Loucy (cell line): ENCODE results near the gene MVP.
"Not testable (repeated sequence)": the region's sequence is repeated elsewhere in the genome, so short reads cannot be mapped to it uniquely, and the experiment has no call there.

ENCODE experiments used
- H2AFZ ChIP-seq: fragments of 200-600 bp; sonication (generic); 2 replicates; pipeline ENCODE4 v1.6.0; 2016; ENCODE audit warnings: antibody characterized with exemption, mild to moderate bottlenecking, low read length, moderate library complexity
- H3F3A ChIP-seq: fragments of 200-600 bp; 2 replicates; pipeline ENCODE4 v1.6.0; 2016; ENCODE audit warnings: antibody characterized with exemption, low read depth, mild to moderate bottlenecking
- H3K27me3 ChIP-seq: fragments of 200-600 bp; sonication (generic); 2 replicates; pipeline ENCODE4 v1.6.1; 2014; ENCODE audit warnings: low read length, mild to moderate bottlenecking; ENCODE audit not compliant: insufficient read depth, poor library complexity, severe bottlenecking
- H3K36me3 ChIP-seq: fragments of 200-600 bp; sonication (generic); 2 replicates; pipeline ENCODE4 v1.6.1; 2016; ENCODE audit warnings: low read length; ENCODE audit not compliant: insufficient read depth
- H3K4me1 ChIP-seq: fragments of 200-600 bp; sonication (generic); 2 replicates; pipeline ENCODE4 v1.5.1; 2014; ENCODE audit warnings: low read length, mild to moderate bottlenecking; ENCODE audit not compliant: insufficient read depth, poor library complexity, severe bottlenecking
- H3K4me2 ChIP-seq: fragments of 200-600 bp; sonication (generic); 2 replicates; pipeline ENCODE4 v1.6.0; 2014; ENCODE audit warnings: antibody characterized with exemption, low read length, low read depth, mild to moderate bottlenecking; ENCODE audit not compliant: poor library complexity, severe bottlenecking
- H3K4me3 ChIP-seq: fragments of 200-600 bp; sonication (generic); 2 replicates; pipeline ENCODE4 v1.5.1; 2014; ENCODE audit warnings: low read length, mild to moderate bottlenecking, mixed read lengths; ENCODE audit not compliant: poor library complexity, severe bottlenecking
- H3K79me2 ChIP-seq: fragments of 200-600 bp; sonication (generic); 2 replicates; pipeline ENCODE4 v1.6.1; 2014; ENCODE audit warnings: low read length; ENCODE audit not compliant: insufficient read depth
- H3K9ac ChIP-seq: fragments of 200-600 bp; sonication (generic); 2 replicates; pipeline ENCODE4 v1.6.0; 2014; ENCODE audit warnings: mild to moderate bottlenecking, low read depth, low read length, moderate library complexity; ENCODE audit not compliant: poor library complexity, severe bottlenecking
- H3K9me2 ChIP-seq: fragments of 200-600 bp; sonication (generic); replicated peaks from 2 replicates; pipeline ENCODE4 v1.6.1; 2016; ENCODE audit warnings: low read depth, low read length, mixed read lengths
- H3K9me3 ChIP-seq: fragments of 200-600 bp; sonication (generic); 2 replicates; pipeline ENCODE4 v1.6.1; 2014; ENCODE audit warnings: mild to moderate bottlenecking, antibody characterized with exemption, low read length, low read depth; ENCODE audit not compliant: insufficient read depth
- H4K20me1 ChIP-seq: fragments of 200-600 bp; sonication (generic); 2 replicates; pipeline ENCODE4 v1.6.0; 2014; ENCODE audit warnings: antibody characterized with exemption, low read length, mild to moderate bottlenecking; ENCODE audit not compliant: insufficient read depth, poor library complexity, severe bottlenecking
- CTCF ChIP-seq: fragments of 200-600 bp; sonication (generic); conservative IDR thresholded peaks from 2 replicates; pipeline ENCODE4 v1.5.1; 2014; ENCODE audit warnings: mild to moderate bottlenecking, antibody characterized with exemption, low read length
- EZH2phosphoT487 ChIP-seq: fragments of 200-600 bp; IDR thresholded peaks from 2 replicates; pipeline ENCODE4 v1.6.1; 2018; ENCODE audit warnings: antibody characterized with exemption, mild to moderate bottlenecking, moderate library complexity, borderline replicate concordance

MVP gene

GRCh38 chr16:29777576-29778350, 42.5 kb upstream of the MVP start, which contains the start of gene ZG16:
ZG16 (plus strand) TSS chr16:29778256; CDS start chr16:29779267, 1,011 bp downstream.
- H3K9ac ChIP-seq, result no peak within 1 kb of the TSS
- H3K79me2 ChIP-seq, result no peaks in the 10 kb centered on the region
- H3K4me1 ChIP-seq, result no peaks in the 10 kb centered on the region
- no peak within 1 kb of the TSS for H3K4me3 ChIP-seq
- no peak for TF ChIP-seq EZH2phosphoT487
- H3K27me3 ChIP-seq, result no peaks in the 10 kb centered on the region
- H3K36me3 ChIP-seq, result no peaks in the 10 kb centered on the region
- no peaks in the 10 kb centered on the region for H3K9me2 ChIP-seq
- H4K20me1 ChIP-seq, result no peaks in the 10 kb centered on the region
- no peaks in the 10 kb centered on the region for H3K9me3 ChIP-seq
- H3K4me2 ChIP-seq, result no peak within 1 kb of the TSS
- H3F3A ChIP-seq, result no peaks in the 10 kb centered on the region
- no peak within 1 kb of the TSS for H2AFZ ChIP-seq

GRCh38 chr16:29779474-29779873, 40.8 kb upstream of the MVP start:
- H2AFZ ChIP-seq, result no peak overlapping the region
- H3K79me2 ChIP-seq, result no peaks in the 10 kb centered on the region
- H4K20me1 ChIP-seq, result no peaks in the 10 kb centered on the region
- H3K9me2 ChIP-seq, result no peaks in the 10 kb centered on the region
- no peaks in the 10 kb centered on the region for H3K9me3 ChIP-seq
- no peaks in the 10 kb centered on the region for H3K27me3 ChIP-seq
- no peaks in the 10 kb centered on the region for H3K36me3 ChIP-seq
- H3K4me3 ChIP-seq, result no peak overlapping the region
- H3K9ac ChIP-seq, result no peak overlapping the region
- no peaks in the 10 kb centered on the region for H3K4me1 ChIP-seq
- no peaks in the 10 kb centered on the region for H3F3A ChIP-seq
- TF ChIP-seq EZH2phosphoT487 (no peak), CTCF (no peak)
- H3K4me2 ChIP-seq, result no peak overlapping the region

GRCh38 chr16:29783094-29783953, 36.9 kb upstream of the MVP start:
- not testable (repeated sequence) for H3K27me3 ChIP-seq, H3K4me1 ChIP-seq

GRCh38 chr16:29784157-29784556, 36.1 kb upstream of the MVP start:
- no peak for TF ChIP-seq EZH2phosphoT487
- no peak for TF ChIP-seq CTCF
- Histone ChIP-seq H2AFZ (no peak overlapping the region), H3K79me2 (no peaks in the 10 kb centered on the region), H3K4me3 (no peak overlapping the region), H3K4me2 (no peak overlapping the region), H3K36me3 (no peaks in the 10 kb centered on the region), H3K9me2 (no peaks in the 10 kb centered on the region), H3K9me3 (no peaks in the 10 kb centered on the region), H3K27me3 (no peaks in the 10 kb centered on the region), H3K4me1 (no peaks in the 10 kb centered on the region), H3K9ac (no peak overlapping the region), H4K20me1 (no peaks in the 10 kb centered on the region), H3F3A (no peaks in the 10 kb centered on the region)

More at GRCh38 chr16:29783094-29783953, 36.9 kb upstream of the MVP start:
- H3K4me3 ChIP-seq, H3K9ac ChIP-seq, H3K9me3 ChIP-seq, H3K4me2 ChIP-seq, H3K9me2 ChIP-seq, H4K20me1 ChIP-seq, H2AFZ ChIP-seq, H3K36me3 ChIP-seq, H3K79me2 ChIP-seq, H3F3A ChIP-seq: not testable (repeated sequence)
